Stimulated activated naive CD8-positive, alpha-beta T cell treated with anti-CD3 and anti-CD28 coated beads, Interleukin-15, Interleukin-2, amounts not matched to agents 100 U/mL and 50 U/mL, for 24 hours (primary cell): ENCODE results near the gene KLHL29.

Experiments used
- ATAC-seq: fragments of 150-1000 bp; cut with Tn5 transposase; one replicate; pipeline ENCODE4 v1.10.0; 2021
- DNase-seq: peaks from one replicate; pipeline ENCODE4 v3.0.0; 2021

The KLHL29 gene

DNA sequence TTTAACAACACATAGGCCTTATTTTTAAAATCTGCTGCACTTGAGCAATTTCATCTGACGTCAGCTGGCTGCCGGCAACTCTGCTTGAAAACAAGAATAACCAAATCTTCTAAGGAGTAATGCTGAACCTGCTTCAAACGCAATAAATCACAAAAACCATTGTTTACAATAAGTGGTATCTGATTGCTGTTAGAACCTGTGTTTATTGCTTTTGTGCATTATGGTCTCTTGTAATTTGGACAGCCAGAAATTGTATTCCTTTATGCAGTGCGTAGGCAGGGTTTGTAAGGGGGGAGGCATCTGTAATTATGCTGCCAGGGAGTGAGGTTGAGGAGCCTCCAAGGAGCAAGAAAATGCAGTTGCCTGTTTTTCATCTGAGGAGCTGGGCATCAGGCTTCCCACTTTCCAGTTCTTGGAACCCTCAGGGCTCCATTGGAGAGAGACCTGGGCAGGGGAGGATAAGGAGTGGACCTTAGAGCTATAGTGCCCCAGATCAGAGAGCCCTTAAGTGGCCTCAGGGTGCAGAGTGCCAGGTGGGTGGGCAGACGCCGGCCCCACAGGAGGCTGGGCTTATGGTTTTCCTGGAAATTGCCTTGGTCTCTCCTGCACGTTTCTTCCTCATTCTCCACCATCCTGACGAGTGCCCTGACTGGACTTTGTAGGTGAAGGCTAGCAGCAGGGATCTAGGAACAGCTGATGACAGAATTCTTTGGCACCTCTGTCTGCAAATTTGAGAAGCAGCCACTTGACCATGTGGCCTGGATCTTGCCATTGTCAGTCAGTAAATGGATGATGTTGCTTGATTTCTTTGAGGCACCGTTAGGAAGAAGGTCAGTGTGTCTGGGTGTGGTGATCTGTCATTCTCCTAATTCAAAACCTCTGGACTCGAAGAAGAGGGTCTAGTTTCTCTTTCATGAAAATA lies 129.2 kb downstream of the KLHL29 start:
- ATAC-seq (no peak), DNase-seq (no peak)

GRCh38 chr2:23516520-23517256 lies 131.7 kb downstream of the KLHL29 start:
- DNase-seq (no peak), ATAC-seq (no peak)

DNA sequence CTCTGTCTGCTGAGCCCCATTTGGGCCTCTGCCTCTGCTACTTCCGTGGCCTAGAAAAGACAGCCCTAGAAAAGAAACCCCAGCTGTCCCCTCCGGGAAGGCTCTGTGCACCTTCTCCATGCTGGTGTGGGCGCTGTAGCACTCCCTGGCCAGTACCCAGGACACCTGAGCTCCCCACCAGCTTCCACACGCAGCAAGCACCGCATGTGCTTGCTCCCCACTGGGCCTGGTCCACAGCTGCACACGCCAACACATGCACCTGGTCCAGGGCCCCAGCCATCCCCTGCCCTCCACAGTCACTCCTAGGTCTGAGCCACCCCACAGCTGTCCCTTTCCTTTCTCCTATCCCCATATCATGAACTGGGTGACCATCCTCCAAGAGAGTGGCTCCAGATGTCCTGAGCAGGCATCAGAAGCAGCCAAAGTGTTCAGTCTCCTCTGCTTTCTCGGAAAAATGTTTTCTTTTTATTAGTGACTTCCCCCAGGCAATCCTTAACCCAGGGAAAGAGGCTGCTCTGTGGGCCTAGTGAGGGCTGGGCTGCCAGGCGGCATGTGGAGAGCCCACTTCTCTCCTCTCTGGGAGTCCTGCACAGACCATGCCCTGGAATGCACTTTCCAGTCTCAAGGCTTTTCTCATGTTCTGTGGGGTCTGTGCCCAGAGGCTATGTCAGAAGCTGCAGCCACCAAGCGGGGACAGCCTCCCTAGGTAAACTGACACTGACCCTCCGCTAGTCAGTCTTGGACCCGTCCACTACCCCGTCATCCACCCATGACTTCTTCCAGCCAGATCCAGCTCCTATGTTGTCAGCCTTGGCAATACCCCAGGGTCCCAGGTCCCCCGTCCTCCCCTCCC lies 133.7 kb downstream of the KLHL29 start:
- ATAC-seq, result no peak
- DNase-seq, result no peak

DNA sequence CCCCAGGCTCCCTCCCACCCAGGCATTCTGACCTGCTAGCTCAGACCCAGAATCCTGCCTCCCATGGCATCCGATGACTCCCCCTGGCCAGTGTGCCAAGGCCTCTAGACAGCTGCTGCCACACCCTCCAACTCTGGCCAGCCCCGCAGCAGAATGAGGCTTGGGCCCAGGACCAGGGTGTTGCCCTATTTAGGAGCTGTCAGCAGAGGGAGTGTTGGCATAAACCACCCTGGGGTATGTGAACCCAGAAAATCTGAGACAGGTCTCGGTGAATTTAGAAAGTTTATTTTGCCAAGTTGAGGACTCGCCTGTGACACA lies 134.3 kb downstream of the KLHL29 start:
- ATAC-seq (no peak), DNase-seq (no peak)

DNA sequence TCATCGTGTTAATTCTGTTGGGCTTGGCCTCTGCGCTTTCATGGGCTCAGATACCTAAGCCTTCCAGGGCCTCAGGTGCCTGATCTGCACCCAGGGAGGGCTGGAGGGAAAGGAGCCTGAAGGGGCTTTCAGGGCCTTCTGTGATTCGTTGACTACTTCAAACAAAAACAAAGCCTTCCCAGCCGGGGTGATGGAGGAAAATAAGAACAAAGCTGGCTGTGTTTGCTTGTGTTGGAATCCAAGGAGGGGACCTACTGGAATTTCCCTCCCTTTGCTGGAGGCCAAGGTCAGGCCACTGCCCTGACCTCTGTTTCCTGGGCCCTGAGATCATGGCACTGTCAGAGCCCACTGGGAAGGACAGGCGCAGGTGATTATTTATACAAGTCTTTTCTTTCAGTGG lies 135.3 kb downstream of the KLHL29 start:
- no peak for DNase-seq

DNA sequence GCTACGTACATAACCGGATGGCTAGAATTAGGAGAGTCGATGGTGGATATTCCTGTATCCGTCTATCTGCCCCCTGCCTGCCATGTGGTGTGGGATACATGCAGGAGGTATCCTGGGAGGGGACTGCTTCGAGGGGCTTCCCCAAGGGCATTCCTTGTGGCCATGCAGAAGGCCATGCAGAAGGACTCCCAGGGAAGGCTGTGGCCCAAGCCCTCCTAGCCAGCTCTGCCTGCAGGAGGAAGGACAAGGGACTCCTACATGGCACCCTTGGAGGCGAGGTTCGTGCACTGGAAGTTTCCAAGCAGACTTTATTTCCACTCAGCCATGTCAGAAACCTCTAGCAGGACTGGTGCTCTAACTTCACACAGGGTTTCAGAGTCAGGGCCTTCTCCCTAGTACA lies 136.1 kb downstream of the KLHL29 start:
- DNase-seq (no peak), ATAC-seq (no peak)

More for the DNA sequence above, 135.3 kb downstream of the KLHL29 start:
- ATAC-seq, result no peak

DNA sequence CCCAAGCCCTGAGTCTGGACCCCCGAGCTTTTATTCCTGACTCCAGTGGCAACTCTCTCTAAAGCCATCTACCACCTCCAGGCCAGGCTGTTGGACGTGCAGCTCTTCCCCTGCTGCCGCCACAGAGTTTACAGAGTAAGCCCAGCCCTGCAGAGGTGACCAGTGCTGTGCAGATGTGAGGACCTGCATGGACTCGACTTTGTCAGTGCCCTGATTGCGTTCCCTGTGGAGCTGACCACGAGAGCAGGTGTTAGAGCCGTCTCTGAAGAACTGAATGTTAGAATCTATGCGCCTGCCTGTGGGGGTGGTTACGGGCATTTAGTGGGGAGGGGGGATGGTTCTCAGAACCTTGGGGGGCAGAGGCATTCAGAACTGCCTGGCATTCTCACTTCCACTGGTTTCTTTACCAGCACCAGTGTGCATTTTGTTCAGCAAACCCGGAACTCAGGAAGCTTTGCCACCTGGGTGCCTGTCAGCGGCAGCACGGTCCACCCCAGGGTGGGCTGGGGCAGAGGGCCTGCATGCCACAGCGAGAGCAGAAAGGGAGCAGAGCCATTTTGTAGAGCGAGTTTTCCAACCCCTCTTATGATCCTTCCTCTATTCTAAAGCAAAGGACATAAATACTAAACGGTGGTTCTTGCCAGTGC lies 137.9 kb downstream of the KLHL29 start:
- ATAC-seq (no peak), DNase-seq (no peak)

- DNase-seq (no peak), ATAC-seq (no peak)
Observed at GRCh38 chr2:23523373-23524260, 138.6 kb downstream of the KLHL29 start.

- no peak for DNase-seq
- ATAC-seq, result no peak
Observed at GRCh38 chr2:23524261-23524706, 139.3 kb downstream of the KLHL29 start.

GRCh38 chr2:23525137-23525765 lies 140.3 kb downstream of the KLHL29 start:
- DNase-seq (no peak), ATAC-seq (no peak)

DNA sequence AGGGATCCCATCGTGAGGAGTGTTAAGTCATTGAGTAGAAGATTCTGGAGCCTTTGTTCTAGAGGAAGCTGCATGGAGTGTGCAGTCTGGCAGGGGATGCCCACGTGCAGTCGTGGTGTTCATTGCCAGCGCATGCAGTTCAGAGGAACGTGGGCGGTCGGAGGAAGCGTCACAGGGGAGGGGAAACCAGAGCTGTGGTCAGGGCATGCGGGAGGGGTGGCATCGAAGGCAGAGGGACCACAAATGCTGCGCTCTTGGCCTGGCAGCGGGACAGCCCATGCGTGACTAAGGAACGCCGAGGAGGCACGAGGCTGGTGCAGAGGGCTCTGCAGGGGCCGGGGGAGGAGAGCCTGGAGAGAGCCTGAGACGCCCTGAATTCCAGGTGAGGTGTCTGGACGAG lies 141.1 kb downstream of the KLHL29 start:
- DNase-seq, result peak; percentile 53
- ATAC-seq, result peak; percentile 50

GRCh38 chr2:23526835-23527790 lies 142.1 kb downstream of the KLHL29 start:
- DNase-seq (no peak), ATAC-seq (no peak)

DNA sequence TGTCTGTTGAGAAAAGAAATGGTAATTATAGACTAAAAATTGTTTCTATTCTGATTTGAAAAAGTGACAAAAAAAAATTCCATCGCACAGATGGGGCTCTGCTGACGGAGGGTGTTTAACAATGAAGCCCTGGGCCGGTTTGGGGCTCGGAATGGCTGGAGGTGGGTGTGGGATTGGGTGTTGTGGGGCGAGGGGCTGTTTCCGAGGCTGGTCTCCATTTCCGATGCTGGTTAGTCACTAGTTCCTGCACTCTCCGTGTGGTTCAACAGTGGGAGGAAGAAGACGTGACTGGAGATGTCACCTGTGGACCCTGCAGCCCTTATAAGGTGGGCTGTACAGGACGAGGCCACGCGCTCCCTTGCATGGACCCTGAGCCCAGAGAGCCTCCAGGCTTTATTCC lies 143.2 kb downstream of the KLHL29 start:
- ATAC-seq, result no peak
- no peak for DNase-seq

DNA sequence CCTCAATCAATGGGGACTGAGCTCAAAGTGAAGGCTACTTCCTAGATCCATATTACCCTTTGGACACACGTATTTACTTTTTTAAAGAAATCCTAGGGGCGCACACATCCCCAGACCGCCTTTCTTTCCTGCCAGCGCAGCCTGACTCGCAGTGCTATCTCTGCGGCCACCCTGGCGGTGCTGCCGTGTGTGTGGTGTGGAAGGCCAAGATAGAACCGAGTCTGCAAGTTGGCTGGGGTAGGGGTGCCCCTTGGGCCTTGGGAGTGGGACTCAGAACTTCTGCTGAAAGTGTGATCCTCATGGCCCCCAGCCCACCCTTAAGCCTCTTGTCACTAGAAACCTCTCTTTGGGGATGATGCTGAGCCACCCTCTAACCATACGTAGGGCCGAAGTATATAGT lies 143.7 kb downstream of the KLHL29 start:
- DNase-seq, result no peak
- no peak for ATAC-seq

DNA sequence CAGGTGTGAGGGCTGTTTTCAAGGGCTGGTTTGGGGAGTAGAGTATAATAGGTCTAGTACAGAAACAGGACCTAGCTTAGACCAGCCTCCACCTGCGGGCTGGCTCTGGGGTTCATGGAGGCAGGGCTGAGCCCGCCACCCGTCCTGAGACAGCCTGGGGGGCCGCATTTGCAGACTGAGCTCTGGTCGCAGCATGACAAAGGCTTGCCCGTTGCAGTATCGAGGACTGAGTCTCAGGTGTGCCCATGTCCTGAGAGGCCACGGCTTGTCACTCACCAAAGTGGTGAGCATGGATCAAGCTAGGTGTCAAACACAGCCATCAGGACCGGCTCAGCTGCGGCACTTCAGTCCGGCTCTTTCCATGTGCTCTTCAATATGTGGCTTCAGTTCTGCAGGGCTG lies 144.7 kb downstream of the KLHL29 start:
- DNase-seq, result no peak
- ATAC-seq, result no peak

GRCh38 chr2:23530206-23530908 lies 145.4 kb downstream of the KLHL29 start:
- ATAC-seq (no peak), DNase-seq (no peak)

- DNase-seq (no peak), ATAC-seq (no peak)
Observed at GRCh38 chr2:23530909-23531276, 145.9 kb downstream of the KLHL29 start.

DNA sequence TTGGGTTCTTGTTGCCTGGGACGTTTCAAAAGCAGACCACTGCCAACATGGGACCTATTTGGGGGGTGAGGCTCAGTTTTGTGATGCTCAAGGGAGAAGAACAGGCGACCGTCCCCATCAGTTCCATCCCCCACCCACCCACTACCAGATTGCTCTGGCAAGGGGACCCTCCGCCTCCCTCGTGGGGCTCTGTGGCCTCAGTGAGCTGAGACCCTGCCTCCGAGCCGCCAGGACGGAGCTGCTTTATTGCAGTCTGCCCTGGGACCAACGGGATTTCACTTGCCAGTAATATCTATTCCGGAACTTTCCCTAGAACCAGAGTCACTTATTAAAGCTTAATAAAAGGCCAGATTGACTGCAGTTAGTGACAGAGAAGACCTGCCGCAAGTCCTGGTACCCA lies 146.3 kb downstream of the KLHL29 start:
- no peak for DNase-seq

GRCh38 chr2:23531881-23532280 lies 146.9 kb downstream of the KLHL29 start:
- ATAC-seq, result no peak
- no peak for DNase-seq

More for the DNA sequence above, 146.3 kb downstream of the KLHL29 start:
- ATAC-seq, result no peak
